ENCODE data around the gene MC3R. TPM values are rescaled to one million over a fixed set of nuclear protein-coding genes. Genes with fewer than 3 reads are reported as not detected.

Gene MC3R
- total RNA-seq, 1 experiment from 2014 or later, result not detected

DNA sequence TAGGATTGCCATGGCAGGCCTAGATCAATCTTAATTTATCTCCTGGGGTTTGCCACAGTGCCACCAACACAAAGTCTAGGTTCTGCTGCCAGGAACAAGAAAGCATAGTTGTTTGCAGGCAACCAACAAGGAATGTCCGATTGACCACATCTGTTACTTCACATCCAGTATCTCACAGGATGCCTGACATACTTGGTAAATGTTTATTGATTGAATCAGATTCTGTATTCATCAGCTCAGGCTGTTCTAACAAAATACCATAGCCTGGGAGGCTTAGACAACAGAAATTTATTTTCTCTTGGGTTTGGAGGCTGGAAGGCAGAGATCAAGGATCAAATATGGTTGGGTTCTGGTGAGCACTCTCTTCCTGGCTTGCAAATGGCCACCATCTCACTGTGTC lies 26.3 kb upstream of the MC3R start:
- Mint-ChIP-seq H3K36me3 (ENCODE audit: insufficient read depth in 1 of 3, low read depth in 3 of 3) (peaks cover 2 to 34% (median 8%) of the 10 kb centered on the region in 3 experiments; a peak in 6 of 7 replicates), H3K27ac (no peak overlapping the region), H3K4me3 (no peak overlapping the region), H3K9me3 (peaks cover 94 to 99% of the 10 kb centered on the region in 2 experiments), H3K27me3 (ENCODE audit: low read depth) (no peaks in the 10 kb centered on the region; the same call in none of the 2 replicates), H3K4me1 (no peaks in the 10 kb centered on the region)
- H3K27me3 ChIP-seq (ENCODE audit: insufficient read depth, low read length), result no peaks in the 10 kb centered on the region
- H3K18ac ChIP-seq (ENCODE audit: insufficient read length, low read depth, low read length), result no peak overlapping the region
- H3K4me1 ChIP-seq (ENCODE audit: insufficient read depth, low read length), result no peaks in the 10 kb centered on the region
- H2BK120ac ChIP-seq (ENCODE audit: low read depth, low read length, poor library complexity, severe bottlenecking), result no peak overlapping the region
- no peak overlapping the region for H2BK15ac ChIP-seq (ENCODE audit: low read depth, low read length)
- H2AK5ac ChIP-seq (ENCODE audit: insufficient read length, low read length), result no peak overlapping the region
- no peaks in the 10 kb centered on the region for H4K20me1 ChIP-seq (ENCODE audit: control insufficient read depth, insufficient read depth, insufficient read length)
- no peak overlapping the region for H3K14ac ChIP-seq (ENCODE audit: insufficient read depth, low read length)
- H3K9ac ChIP-seq (ENCODE audit: extremely low read depth, insufficient read length, low read length), result no peak overlapping the region
- no CpG with 5 or more reads among the region's 1 CpG for WGBS (ENCODE audit: extremely low coverage, insufficient read length, low lambda C conversion rate)
- H4K8ac ChIP-seq (replicated peaks; ENCODE audit: insufficient read length, low read depth, low read length), result no peak overlapping the region
- H4K91ac ChIP-seq (ENCODE audit: insufficient read length, low read depth, low read length), result no peak overlapping the region
- H3K79me2 ChIP-seq (ENCODE audit: insufficient read depth, low read length), result no peaks in the 10 kb centered on the region
- DNase-seq, result no peak
- no peaks in the 10 kb centered on the region for H3K79me1 ChIP-seq (ENCODE audit: insufficient read depth, low read depth, low read length, poor library complexity, severe bottlenecking)
- no peak overlapping the region for H2BK12ac ChIP-seq (ENCODE audit: insufficient read length, low read depth, low read length)
- H3T11ph ChIP-seq (ENCODE audit: low read length), result no peak overlapping the region
- no peak overlapping the region for H3K4ac ChIP-seq (ENCODE audit: low read depth, low read length)
- H3K4me2 ChIP-seq (ENCODE audit: insufficient read depth, insufficient read length, low read length), result no peak overlapping the region
- H3K23ac ChIP-seq (ENCODE audit: insufficient read length, low read depth, low read length), result no peak overlapping the region
- H3K23me2 ChIP-seq (ENCODE audit: insufficient read length, low read depth, low read length, poor library complexity, severe bottlenecking), result no peaks in the 10 kb centered on the region
- no peak overlapping the region for H3K56ac ChIP-seq (ENCODE audit: insufficient read length, low read depth, low read length)
- no peak overlapping the region for H2BK5ac ChIP-seq (ENCODE audit: insufficient read length, low read length)
- H2AFZ ChIP-seq (ENCODE audit: low read length), result no peak overlapping the region
- no peak overlapping the region for H4K5ac ChIP-seq (ENCODE audit: insufficient read length, low read depth, low read length)
- no peak overlapping the region for H3K27ac ChIP-seq (ENCODE audit: insufficient read length, low read depth, low read length)
- H3K9me3 ChIP-seq (ENCODE audit: control insufficient read depth, low read depth, low read length), result peaks cover 94% of the 10 kb centered on the region
- H2BK20ac ChIP-seq (ENCODE audit: low read depth, low read length, poor library complexity, severe bottlenecking), result no peak overlapping the region
- TF ChIP-seq, protein P1, sequence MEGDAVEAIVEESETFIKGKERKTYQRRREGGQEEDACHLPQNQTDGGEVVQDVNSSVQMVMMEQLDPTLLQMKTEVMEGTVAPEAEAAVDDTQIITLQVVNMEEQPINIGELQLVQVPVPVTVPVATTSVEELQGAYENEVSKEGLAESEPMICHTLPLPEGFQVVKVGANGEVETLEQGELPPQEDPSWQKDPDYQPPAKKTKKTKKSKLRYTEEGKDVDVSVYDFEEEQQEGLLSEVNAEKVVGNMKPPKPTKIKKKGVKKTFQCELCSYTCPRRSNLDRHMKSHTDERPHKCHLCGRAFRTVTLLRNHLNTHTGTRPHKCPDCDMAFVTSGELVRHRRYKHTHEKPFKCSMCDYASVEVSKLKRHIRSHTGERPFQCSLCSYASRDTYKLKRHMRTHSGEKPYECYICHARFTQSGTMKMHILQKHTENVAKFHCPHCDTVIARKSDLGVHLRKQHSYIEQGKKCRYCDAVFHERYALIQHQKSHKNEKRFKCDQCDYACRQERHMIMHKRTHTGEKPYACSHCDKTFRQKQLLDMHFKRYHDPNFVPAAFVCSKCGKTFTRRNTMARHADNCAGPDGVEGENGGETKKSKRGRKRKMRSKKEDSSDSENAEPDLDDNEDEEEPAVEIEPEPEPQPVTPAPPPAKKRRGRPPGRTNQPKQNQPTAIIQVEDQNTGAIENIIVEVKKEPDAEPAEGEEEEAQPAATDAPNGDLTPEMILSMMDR (conservative IDR thresholded peaks at IDR 0.05), result no peak

Measured in H9 (cell line).